CD4-positive, alpha-beta T cell treated with Interleukin-15 for 4 hours (primary cell): Measurements from ENCODE around the gene GNLY.
A peak's percentile ranks its signal among the peaks of the same experiment; 100 is the strongest.

Experiments
- DNase-seq: peaks from one replicate; pipeline ENCODE4 v3.0.0-alpha.2; 2020; ENCODE audit warnings: low spot score

The GNLY gene

GRCh38 chr2:85684806-85685205 lies 9.4 kb upstream of the GNLY start:
- no peak for DNase-seq

DNA sequence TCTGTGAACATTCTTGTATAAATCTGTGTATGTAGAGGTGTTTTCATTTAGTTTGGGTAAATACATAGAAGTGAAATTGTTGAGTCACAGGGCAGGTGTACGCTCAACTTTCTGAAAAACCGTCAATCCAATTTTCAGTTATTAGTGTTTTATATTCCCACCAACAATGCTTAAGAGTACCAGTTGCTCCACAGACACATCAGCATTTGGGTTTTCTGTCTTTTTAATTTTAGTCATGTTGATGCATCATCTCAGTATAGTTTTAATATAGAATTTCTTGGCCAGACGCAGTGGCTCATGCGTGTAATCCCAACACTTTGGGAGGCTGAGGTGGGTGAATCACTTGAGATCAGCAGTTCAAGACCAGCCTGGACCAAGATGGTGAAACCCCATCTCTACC lies 3.2 kb upstream of the GNLY start:
- no peak for DNase-seq

- DNase-seq, result no peak
These were observed 2.0 kb upstream of the GNLY start for GRCh38 chr2:85692039-85692645.

DNA sequence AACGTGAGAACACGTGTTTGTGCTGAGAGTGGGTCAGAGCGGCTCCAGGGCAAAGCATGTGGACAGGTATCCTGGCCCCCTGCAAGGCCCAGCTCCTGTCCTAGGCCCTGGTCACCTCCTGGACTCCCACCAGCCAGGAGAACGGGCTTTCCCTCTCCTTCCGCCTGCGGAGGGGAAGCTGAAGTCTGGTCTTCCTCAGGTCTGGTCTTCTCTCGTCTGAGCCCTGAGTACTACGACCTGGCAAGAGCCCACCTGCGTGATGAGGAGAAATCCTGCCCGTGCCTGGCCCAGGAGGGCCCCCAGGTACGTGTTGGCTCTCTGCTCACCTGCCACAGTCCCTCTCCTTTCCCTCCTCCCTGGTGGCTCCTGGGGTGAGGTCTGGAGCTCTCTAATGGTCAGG lies 963 bp downstream of the GNLY start:
- DNase-seq, result no peak

DNA sequence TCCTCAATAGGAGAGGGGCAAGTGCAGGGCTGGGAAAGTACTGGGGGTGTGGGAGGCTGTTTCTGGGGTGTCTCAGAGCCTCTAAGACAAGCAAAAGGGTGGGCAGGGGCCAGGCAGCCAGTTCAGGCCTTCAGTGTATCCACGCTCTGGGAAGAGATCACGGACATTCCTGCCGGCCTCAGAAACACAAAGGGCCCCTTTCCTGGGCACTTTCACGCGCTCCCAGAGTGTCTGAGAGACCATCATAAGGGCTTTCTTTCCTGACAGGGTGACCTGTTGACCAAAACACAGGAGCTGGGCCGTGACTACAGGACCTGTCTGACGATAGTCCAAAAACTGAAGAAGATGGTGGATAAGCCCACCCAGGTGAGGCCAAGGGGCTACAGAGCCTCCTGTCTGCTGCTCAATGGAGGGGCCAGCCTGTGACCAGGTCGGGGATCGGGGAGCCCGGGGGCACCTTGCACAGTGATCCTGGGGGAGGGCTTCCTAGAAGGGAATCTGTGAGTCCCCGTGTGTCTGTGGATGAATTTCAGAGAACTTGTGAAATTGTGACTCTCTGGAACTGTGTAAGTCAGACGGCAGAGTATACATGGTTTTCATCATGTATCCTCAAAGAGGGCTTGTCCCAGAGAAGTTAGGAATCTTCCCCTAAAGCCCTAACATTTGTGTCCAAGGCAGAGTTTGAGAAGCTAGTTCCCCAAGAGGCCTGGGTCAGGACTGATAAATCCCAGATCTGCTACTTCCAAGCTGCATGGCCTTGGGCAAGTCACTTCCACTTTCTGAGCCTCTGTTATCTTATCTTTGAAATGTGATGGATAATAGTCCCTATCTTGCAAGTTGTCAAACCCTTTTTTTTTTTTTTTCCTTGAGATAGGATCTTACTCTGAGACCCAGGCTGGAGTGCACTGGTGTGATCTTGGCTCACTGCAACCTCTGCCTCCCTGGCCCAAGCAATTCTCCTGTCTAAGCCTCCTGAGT lies 1.8 kb downstream of the GNLY start:
- DNase-seq, result no peak

- no peak for DNase-seq
These were observed 2.9 kb downstream of the GNLY start for GRCh38 chr2:85697096-85697495.

DNA sequence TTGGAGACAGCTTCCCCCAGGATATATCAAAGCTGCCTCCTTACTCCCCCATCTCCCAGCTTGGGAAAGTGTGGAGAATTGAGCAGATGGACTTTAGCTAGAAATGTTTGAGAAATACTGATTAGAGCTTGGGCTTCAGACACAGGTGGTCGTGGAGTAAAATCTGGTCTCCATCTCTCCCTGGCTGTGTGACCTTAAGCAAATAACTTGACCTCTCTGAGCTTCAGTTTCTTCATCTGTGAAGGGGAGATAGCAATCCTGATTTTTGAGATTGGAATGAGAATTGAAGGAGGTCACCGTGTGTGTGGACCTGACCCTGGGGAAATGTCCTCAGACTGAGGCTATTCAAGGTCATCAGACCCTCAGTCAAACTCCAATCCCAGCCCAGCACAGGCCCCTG lies 3.6 kb downstream of the GNLY start:
- DNase-seq, result no peak

DNA sequence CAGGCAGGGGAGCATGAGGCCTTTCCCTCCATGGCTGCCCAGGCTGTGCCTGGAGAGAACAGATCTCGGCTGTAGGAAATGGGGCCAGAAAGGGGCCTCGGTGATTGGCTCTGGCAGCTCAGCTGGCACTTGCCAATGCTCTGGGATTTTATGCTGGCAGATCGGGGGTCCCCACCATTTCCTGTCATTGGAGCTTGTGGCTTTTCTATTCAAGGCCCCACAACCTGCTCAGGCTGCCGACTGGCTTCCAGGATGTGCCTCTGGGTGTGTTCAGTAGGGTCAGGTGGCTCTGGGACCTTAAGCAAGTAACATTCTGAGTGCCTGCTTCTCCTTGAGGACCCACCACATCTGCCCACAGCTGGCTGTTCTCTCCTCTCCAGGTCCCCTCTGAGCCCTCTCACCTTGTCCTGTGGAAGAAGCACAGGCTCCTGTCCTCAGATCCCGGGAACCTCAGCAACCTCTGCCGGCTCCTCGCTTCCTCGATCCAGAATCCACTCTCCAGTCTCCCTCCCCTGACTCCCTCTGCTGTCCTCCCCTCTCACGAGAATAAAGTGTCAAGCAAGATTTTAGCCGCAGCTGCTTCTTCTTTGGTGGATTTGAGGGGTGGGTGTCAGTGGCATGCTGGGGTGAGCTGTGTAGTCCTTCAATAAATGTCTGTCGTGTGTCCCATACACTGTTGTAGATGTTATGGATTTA lies 4.2 kb downstream of the GNLY start:
- no peak for DNase-seq

DNA sequence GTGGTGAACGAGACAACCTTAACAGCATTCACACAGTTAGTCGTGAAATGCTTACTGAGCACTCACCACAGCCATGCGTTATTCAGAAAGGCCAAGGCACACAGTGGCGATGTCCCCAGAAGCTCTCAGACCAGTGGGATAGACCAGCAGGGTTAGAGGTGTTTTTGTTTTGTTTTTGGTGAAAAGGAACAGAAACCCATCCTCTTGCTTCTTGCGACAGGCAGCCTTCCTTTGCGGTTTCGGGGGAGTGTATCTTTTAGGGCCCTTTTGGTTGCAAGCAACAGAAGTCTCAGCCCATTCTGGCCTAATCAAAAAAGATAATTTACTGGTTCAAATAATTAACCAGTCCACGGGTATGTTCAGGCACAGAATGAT lies 4.7 kb downstream of the GNLY start:
- DNase-seq, result no peak

DNA sequence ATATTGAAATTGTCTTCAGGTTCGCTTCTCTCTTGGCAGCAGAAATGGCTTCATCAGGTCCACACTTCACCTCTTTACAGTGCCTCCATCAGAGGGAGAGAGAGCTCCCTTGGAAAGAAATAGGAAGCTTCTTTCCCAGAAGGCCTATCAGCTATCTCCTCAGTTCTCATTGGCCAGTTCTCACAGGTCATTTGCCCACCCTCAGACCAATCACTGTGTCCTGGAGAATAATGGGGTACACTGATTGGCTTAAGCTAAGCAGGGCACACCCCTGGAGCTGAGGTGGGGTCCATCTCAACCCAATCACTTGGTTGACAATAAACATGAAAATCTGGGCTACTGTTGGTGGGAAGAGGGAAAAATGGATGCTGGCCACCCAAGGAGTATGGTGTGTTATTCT lies 5.2 kb downstream of the GNLY start:
- no peak for DNase-seq

DNA sequence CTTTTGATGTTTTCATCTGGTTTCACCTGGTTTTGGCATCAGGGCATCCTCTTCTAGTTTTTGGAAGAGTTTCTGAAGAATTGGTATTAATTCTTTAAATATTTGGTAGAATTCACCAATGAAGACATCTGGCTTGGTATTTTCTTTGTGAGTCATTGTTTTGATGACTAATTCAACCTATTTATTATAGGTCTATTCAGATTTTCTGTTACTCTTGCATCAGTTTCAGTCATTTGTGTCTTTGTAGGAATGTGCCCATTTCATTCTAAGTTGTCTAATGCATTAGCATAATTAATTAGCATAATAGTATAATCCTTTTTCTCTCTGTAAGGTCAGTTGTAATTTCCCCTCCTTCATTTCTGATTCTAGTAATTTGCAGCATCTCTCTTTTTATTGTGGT lies 8.0 kb downstream of the GNLY start:
- no peak for DNase-seq

DNA sequence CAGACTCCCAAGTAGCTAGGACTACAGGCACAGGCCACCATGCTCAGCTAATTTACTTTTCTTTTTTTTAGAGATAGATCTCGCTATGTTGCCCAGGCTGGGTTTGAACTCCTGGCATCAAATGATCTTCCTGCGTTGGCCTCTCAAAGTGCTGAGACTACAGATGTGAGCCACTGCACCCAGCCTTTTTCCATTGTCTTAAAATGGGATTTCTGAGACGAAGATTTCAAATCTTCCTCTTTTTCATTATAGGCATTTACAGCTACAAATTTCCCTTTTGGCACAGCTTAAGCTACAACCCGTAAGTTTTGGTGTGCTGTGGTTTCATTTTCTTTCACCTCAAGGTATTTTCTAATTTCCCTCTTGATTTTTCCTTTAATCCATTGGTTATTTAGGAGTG lies 8.6 kb downstream of the GNLY start:
- no peak for DNase-seq

- DNase-seq, result no peak
These were observed 9.2 kb downstream of the GNLY start for GRCh38 chr2:85703329-85703728.

- DNase-seq, result no peak
These were observed 9.9 kb downstream of the GNLY start for GRCh38 chr2:85704038-85704437.

- no peak for DNase-seq
These were observed 10.9 kb downstream of the GNLY start for GRCh38 chr2:85704800-85705679.

DNA sequence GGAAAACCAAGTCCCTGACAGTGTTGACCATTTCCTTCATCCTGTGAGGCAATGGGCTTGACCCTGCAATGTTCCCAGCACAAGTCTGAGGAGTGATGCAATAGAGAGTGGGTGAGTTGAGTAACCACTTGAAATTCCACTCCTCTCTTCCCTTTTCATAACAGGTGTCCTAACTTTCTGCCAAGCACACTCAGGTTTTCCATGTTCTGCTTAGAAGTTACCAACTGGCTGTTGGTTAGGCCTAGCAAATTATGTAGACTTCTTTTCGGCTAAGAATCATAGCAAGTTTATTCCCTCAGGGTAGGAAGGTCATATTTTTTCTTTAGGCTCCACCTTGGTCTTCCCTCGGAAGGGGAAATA lies 11.5 kb downstream of the GNLY start:
- no peak for DNase-seq

GRCh38 chr2:85706063-85706462 lies 11.9 kb downstream of the GNLY start:
- DNase-seq, result no peak

DNA sequence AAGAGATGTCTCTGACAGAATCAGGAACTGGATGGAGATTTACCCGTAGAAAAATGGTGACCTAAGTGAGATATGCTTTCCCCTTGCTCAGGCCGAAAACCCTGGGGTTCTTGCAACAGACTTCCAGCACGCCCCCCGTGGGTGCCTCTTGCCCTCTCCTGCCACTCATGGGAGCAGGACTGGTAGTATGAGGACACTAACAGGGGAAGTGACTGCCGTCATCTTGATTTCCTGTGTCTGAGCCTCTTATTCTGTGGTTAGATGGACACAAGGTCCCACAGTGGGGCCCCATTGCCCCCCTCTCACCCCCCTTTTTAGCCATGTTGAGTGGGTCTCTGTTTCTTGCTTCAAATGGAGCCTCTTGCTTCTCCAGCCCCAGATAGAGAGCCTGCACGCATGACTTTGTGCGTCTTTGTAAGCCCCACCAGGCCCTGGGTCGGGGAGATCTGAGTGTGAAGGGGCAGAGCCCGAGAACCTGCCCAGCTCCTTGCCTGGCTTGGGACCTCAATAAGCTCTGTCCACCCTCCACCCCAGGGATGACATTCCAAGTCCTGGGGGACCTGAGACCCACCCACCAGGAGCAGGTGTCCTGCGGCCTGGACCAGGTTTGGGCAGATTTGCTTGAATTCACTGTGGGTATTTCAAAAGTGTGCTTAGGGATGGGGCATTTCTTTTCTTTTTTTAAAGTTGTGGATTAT lies 12.6 kb downstream of the GNLY start:
- no peak for DNase-seq

DNA sequence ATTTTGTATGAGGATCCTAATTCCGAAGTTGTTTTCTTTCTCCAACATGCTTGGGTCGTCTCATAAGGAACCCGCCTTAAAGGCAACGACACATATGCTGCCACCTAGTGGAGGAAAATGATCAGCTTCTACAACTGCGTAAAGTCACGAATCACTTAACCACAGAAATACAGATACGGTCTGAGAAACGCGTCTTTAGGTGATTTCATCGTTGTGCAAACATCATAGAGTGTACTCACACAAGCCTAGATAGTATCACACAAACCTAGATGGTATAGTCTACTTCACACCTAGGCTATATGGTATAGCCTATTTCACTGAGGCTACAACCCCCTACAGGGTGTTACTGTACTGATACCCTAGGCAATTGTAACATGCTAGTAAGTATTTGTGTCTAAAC lies 13.1 kb downstream of the GNLY start:
- peak; percentile 84 for DNase-seq

- no peak for DNase-seq
These were observed 14.5 kb downstream of the GNLY start for GRCh38 chr2:85708641-85709040.

DNA sequence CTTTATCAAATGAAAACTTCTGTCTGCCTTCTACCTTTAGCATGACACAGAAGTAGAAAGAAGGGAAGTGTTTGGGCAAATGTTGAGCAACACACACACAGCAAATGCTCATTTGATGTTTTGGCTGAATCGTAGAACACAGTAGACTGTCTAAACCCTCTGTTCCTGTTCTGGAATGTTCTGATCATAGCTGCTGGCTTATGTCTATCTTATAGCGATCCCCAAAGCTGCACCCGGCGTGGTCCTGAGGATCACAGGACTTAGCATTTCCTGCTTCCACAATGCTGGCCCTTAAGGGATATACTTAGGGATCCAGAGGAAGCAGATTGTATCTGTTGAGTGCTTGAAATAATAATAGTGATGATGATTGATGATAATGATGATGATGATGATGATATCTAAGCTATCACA lies 15.2 kb downstream of the GNLY start:
- no peak for DNase-seq
